Measurements from ENCODE around the gene EPB41L4B.

The EPB41L4B gene

GRCh38 chr9:109320331-109320741 is 523 bp downstream of the EPB41L4B start:
- DNase-seq (ENCODE audit: low read depth) = no peak

DNA sequence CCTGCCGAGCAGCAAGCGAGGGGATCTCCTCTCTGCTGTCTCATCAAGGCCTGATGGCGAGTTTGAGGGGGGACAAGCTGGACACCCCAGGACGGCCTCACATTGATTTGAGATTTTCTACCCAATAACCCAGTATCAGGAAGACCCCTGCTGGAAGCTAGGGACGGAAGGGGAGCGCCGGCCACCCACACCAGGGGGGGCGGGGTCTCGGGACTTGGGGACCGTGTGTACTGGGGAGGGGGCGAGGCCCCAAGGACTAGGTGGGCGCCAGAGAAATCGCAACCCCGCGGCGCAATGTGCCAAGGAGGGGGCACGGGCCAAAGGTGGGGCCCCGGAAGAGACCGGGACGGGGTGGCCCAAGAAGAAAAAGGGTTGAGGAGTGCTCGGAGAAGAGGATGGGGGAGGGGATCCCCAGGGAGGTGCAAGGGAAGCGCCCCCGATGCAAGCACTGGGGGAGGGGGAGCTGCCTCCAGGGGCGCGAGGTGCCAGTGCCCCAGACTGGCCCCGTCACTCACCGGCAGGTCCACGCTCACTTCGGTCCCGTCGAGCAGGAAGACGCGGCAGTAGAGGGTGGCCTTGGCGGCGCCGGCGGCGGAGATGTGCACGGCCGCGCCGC is 1.1 kb downstream of the EPB41L4B start:
- no peak for DNase-seq (ENCODE audit: low read depth)

GRCh38 chr9:109319017-109319625 is 1.7 kb downstream of the EPB41L4B start:
- no peak for DNase-seq (ENCODE audit: low read depth)

- no peak for DNase-seq (ENCODE audit: low read depth)
Observed at GRCh38 chr9:109317979-109318741, 2.7 kb downstream of the EPB41L4B start.

GRCh38 chr9:109317311-109317978 is 3.4 kb downstream of the EPB41L4B start:
- no peak for DNase-seq (ENCODE audit: low read depth)

GRCh38 chr9:109316207-109316640 is 4.6 kb downstream of the EPB41L4B start:
- DNase-seq (ENCODE audit: low read depth) = no peak

DNA sequence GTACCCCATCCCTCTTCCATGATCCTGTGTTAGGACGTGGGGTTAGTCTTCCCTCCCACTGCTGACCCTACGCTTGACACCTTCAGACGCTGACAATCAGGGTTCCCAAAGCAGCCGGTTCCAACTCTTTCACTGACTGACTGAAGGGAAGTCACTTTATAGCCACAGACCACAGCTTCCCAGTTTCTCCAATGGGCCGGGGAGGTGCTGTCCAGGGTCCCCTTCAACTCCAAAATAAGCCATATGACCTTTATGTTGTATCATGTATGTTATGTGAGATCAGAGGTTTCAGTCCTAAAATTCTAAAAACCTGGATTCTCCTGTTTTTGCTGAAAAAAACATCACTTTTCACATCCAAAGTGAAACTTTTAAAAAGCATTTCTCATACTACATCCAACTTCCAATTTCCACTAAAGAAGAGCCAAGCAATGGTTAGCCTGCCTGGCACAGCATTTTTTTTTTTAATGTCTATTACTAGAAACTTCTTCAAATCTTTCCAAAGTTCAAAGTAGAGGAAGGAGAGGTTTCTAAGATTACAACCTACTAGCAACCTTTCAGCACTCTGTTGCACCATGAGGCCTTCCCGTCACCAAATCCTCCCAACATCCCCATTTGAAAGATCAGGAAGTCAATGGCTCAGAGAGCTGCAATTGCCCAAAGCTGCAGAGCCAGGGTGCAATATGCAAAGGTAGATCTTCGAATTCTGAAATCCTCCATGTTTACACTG is 5.2 kb downstream of the EPB41L4B start:
- no peak for DNase-seq (ENCODE audit: low read depth)

- no peak for DNase-seq (ENCODE audit: low read depth)
Observed at GRCh38 chr9:109314011-109314531, 6.8 kb downstream of the EPB41L4B start.

- no peak for DNase-seq (ENCODE audit: low read depth)
Observed at GRCh38 chr9:109313351-109313750, 7.5 kb downstream of the EPB41L4B start.

DNA sequence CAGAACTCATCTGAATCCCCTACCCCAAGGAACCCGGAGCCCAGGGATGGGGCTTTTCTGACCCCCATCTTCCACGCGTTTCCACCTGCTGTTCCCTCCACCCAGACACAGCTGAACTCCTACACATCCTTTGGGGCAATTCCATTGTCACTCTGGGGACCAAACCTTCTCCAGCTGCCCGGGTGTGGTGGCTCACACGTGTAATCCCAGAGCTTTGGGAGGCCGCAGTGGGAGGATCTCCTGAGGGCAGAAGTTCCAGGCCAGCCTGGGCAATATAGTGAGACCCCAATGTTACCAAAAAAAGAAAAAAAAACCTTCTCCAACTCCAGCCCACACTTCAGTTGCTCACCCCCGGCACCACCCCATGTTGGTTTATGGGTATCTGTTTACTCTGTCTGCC is 8.1 kb downstream of the EPB41L4B start:
- no peak for DNase-seq (ENCODE audit: low read depth)

GRCh38 chr9:109311731-109312130 is 9.1 kb downstream of the EPB41L4B start:
- no peak for DNase-seq (ENCODE audit: low read depth)

DNA sequence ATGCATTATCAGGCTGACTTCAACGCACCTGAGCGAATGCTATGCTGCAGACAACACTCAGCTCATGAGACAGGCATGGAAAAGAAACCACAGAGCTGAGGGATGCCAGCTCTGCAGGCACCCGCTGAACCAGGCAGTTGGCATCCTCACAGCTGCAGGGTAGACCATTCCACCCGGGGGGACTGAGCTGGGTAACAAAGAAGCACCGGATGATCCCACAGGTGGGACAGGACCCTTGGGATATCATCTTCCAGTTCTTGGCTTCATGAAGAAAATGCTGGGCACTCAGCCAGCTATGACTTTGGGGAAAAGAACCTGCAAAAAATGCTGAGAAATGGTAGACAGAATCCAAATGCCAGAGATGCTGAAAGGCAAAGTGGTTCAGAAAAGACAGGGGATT is 9.6 kb downstream of the EPB41L4B start:
- no peak for DNase-seq (ENCODE audit: low read depth)

GRCh38 chr9:109310486-109310901 is 10.4 kb downstream of the EPB41L4B start:
- no peak for DNase-seq (ENCODE audit: low read depth)

- DNase-seq (ENCODE audit: low read depth) = no peak
Observed at GRCh38 chr9:109309282-109309681, 11.6 kb downstream of the EPB41L4B start.

DNA sequence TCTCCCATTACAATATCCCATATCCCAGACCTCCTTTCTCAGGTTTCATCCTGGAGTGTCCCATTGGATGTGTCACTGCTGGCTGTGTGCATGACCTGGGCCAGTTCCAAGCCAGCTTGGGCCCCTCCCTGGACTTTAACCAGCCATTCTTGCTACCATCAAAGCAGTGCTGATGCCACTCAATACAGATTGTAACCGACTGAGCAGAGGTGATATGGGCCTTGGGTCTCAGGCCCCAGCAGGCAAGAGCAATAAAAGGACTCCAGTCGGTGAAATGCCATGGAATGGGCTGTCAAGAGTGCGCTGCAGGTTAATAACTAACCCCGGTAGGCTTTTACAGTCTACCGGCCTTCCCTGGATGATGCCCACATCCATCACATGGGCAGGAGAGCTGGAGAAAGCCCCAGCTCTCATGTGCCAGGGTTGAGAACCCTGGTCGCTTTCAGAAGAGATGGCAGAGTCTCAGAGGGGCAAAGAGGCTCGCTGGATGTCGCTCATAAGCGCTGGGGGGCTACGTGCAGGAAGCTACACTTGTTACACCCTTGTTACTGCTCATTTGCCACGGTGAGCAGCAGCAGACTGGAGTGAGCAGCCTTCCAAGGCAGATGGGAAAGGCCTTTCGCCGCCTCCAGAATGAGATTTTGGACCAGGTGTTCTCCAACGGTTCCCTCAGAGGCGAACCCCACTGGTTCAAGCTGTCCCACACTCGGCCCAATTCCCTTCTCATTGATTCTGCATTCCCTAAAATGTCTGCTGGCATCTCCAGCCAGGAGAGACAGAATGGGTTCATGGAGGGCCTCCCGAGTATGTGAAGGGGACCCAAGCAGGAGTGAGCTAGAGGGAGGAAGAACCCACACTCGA is 13.2 kb downstream of the EPB41L4B start:
- DNase-seq (ENCODE audit: low read depth) = no peak

DNA sequence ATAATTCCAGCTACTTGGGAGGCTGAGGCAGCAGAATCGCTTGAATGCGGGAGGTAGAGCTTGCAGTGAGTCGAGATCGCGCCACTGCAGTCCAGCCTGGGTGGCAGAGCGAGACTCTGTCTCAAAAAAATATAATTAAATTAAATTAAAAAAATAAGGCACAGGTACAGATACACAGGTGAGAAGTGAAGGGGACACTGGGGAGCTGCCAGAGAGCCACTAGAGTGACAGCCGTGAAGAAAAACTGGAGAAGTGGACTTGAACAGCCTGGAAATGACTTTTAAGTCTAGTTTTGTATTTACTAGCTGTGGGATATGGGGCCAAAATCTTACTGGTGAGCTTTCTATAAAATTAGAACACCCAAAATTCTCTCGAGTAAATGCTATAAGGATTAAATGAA is 15.1 kb downstream of the EPB41L4B start:
- no peak for DNase-seq (ENCODE audit: low read depth)

GRCh38 chr9:109304347-109304746 is 16.5 kb downstream of the EPB41L4B start:
- no peak for DNase-seq (ENCODE audit: low read depth)

DNA sequence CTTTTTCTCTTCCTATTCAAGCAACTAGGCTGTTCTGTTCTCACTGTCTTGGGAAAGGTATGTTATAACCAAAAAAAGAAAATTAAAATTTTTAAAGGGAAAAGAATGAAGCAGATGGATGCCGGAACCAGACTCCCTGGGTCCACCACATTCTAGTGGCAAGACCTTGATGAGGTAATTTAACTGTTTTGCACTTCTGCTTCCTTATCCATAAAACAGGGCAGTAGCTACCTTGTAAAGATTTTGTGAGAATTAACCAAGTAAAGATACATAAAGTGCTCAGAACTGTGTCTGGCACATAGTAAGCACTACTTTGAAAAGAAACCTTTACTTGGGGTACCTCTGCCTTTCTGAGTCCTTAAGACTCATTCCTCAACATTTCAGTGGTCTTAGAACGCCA is 17.0 kb downstream of the EPB41L4B start:
- DNase-seq (ENCODE audit: low read depth) = no peak

DNA sequence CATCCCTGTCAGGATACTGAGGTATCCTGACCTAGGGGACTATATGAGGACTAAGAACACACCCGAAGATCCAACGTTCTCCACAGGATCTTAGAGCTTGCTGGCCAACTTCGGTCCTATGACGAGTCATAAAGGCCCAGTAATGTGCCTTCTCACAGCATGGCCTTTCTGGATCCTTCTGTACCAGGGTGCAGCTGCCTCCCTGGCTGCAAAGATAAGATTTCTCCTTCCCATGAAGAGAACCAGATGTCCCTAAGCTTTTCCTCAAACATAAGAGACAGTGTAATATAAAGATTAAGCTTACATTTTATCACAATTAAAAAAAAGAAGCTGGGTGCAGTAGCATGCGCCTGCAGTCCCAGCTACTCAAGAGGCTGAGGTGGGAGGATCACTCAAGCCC is 18.3 kb downstream of the EPB41L4B start:
- no peak for DNase-seq (ENCODE audit: low read depth)

DNA sequence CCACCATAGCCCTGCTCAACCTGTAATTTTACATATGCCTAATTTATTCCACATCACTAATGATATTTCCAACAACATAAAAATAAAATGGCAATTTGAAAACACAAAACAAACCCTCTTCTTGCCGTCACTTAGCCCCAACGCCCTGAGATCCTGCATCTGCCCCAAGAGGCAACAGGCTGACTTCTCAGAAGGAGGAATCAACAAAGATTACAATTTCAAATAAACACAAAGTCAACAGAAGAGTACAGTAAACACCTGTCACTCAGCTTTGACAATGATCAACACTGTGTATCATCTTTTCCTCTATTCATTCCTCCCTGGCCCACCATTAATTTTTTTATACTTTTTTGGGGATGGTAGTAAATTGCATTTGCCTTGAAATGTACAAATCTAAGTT is 19.8 kb downstream of the EPB41L4B start:
- DNase-seq (ENCODE audit: low read depth) = no peak

DNA sequence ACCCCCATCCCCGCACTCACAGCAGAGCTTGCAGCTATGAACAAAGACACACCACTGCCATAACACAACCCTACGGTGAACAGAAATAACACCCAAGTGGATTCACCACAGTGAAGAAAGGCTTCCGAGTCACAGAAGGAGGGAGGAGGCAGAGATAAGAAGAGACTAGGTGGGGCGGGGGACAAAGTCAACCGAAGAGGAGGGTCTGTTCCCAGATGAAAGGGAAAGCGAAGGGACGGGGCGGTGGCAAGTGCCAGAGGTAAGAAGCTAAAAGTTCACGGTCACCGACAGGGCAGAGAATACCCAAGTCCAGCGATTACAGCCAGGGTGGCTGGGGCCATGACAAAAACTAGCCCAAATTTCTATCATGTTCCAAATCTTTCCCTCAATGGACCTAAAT is 21.0 kb downstream of the EPB41L4B start:
- DNase-seq (ENCODE audit: low read depth) = no peak
